GM12865 (cell line): ENCODE measurements around the gene IL17REL.

ENCODE experiments used
- DNase-seq: peaks from one replicate; pipeline ENCODE4 v3.0.0; 2010; ENCODE audit warnings: low read depth
- H3K4me3 ChIP-seq: 2 replicates; pipeline ENCODE4 v1.5.1; 2011; ENCODE audit warnings: mild to moderate bottlenecking, low read depth, low read length, control low read depth
- CTCF ChIP-seq: IDR thresholded peaks from 2 replicates; pipeline ENCODE4 v1.5.1; 2011; ENCODE audit warnings: low read length, control low read depth, low read depth, inconsistent platforms; ENCODE audit not compliant: insufficient read depth; ENCODE audit errors: missing control alignments

The IL17REL gene

GRCh38 chr22:50014053-50014501 lies 1.5 kb upstream of the IL17REL start:
- DNase-seq: no peak
- no peak overlapping the region for H3K4me3 ChIP-seq
- no peak for TF ChIP-seq CTCF

- no peak for DNase-seq
- TF ChIP-seq CTCF: no peak
- peak overlapping the region; percentile 41 for H3K4me3 ChIP-seq
Observed at GRCh38 chr22:50011447-50012210, 936 bp downstream of the IL17REL start.

GRCh38 chr22:50010676-50011446 lies 1.7 kb downstream of the IL17REL start:
- peak overlapping the region; percentile 63 for H3K4me3 ChIP-seq
- peak; percentile 78 for DNase-seq
- TF ChIP-seq CTCF: no peak

- no peak for TF ChIP-seq CTCF
- no peak for DNase-seq
- peak overlapping the region; percentile 63 for H3K4me3 ChIP-seq
Observed at GRCh38 chr22:50009765-50010675, 2.5 kb downstream of the IL17REL start.

GRCh38 chr22:50009251-50009650 lies 3.3 kb downstream of the IL17REL start:
- TF ChIP-seq CTCF: no peak
- no peak overlapping the region for H3K4me3 ChIP-seq
- no peak for DNase-seq

GRCh38 chr22:50008151-50009040 lies 4.2 kb downstream of the IL17REL start:
- no peak for DNase-seq
- no peak for TF ChIP-seq CTCF
- H3K4me3 ChIP-seq: no peak overlapping the region
